A204.1 (cell line): Measurements from ENCODE around the gene ITFG1.

Experiments used
- FAIRE-seq: peaks from 2 replicates; lab custom pipeline; 2012; peaks lifted over from hg19 to GRCh38; lab: Jason Lieb, UNC

The ITFG1 gene

DNA sequence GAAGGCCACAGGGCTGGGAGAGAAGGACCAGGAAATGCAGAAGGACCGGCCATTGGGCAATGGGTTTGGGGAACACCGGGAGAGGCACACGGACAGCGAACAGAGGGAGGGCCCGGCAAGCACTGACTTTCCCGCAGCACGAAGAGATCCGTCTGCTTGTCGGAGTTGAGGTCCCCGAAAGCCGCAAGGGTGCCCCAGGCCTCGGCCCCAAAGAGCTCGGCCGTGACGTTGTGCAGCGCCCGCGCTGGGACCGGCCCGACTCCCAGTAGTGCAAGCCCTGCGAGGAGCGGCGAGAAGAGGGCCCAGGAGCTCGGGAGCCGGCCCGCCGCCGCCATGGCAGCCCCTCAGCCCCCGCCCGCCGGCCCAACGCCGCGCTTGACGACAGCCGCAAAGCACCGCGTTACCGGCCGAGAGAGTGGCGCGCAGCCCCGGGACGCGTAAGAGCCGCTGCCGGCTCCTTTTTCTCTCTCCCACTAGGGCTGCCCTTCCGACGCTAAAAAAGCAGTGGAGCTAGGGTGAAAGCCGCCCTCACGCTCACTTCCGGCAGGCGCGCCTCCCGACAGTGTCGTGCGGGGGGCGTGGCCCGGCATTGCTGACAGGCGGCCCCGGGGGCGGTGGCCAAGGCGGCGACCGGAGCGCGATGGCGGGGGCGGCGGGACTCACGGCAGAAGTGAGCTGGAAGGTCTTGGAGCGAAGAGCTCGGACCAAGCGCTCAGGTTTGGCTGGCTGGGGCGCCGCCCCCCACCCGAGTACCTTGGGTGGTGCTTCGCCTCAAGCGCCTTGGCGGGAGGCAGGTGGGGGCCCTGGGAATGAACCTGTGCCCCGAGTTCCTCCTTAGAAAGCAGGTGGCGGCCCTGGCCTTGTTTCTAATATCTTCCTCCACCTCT is at the start of gene ITFG1, which contains the start of gene PHKB:
TSS of gene ITFG1 (minus strand) at position 353 of the 887 bp plus-strand sequence. CDS start at position 335, 18 bp downstream.
TSS of gene PHKB (plus strand) at position 621 of the 887 bp plus-strand sequence. CDS start at position 641, 20 bp downstream.
- FAIRE-seq = no peak

- FAIRE-seq = no peak
These were observed 46.8 kb upstream of the ITFG1 start for GRCh38 chr16:47507701-47508100.

GRCh38 chr16:47506800-47507199 is 45.9 kb upstream of the ITFG1 start:
- FAIRE-seq = no peak

DNA sequence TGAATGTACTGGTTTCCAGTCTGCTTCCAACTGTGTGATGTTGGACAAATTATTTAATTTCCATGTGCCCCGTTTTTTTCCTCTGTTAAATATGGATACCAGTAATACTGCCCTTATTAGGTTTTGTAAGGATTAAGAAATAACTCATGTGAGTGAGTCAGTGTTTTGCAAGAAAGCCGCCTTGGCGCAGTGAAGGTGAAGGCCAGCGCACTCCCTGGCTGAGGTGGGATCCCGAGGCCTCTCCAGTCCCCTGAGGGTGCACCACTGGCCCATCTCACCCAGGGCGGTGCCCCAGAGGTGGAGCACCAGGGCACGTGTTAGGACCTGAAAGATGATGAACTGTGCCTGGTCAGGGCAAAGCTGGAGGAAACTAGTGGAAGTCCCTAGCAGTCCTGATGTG is 43.7 kb upstream of the ITFG1 start:
- FAIRE-seq = no peak

DNA sequence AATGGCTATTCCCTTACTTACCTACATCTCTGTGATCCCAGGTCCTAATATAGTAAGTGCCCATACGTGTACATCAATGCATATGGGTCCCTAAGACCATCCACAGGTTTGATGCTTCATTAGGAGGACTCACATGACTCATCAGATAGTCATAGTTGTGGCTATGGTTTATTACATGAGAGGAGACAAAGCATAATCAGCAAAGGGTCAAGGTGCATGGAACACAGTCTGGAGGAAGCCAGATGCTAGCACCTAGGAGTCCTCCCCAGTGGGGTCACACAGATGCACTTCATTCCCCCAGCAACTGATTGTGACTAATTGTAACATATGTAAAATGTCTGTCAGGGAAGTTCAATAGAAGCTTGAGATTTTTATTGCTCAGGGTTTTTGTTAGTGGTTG is 43.1 kb upstream of the ITFG1 start:
- no peak for FAIRE-seq

- no peak for FAIRE-seq
These were observed 38.9 kb upstream of the ITFG1 start for GRCh38 chr16:47499700-47500264.

DNA sequence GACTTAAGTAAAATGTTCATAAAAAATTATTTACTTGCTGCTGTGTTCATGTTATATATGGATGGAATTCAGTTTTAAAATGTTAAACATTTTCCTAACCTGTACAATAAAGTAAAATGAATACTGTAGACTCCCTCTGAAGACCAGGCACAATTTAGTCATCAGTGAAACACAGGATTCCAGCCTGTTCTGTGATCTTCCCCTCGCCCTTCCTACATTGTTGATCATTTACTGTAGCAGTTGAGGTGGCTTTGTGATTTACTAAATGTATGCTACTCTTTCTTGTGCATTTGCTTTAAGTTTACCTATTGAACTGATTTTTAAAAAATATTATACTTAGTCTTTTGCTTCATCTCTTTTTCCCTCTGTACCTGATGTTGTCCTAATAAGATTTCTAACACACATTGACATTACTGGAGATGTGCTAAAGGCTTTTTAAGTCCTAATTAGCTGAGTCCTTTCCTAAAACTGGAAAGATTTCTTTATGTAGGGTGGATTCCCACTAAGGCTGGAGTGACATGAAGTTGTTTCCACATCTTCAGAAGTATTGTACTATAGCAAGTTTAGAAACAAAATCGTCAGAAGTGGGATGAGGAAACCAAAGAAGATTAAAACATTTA is 38.3 kb upstream of the ITFG1 start:
- FAIRE-seq = no peak

- FAIRE-seq = no peak
These were observed 32.8 kb upstream of the ITFG1 start for GRCh38 chr16:47493381-47494337.

DNA sequence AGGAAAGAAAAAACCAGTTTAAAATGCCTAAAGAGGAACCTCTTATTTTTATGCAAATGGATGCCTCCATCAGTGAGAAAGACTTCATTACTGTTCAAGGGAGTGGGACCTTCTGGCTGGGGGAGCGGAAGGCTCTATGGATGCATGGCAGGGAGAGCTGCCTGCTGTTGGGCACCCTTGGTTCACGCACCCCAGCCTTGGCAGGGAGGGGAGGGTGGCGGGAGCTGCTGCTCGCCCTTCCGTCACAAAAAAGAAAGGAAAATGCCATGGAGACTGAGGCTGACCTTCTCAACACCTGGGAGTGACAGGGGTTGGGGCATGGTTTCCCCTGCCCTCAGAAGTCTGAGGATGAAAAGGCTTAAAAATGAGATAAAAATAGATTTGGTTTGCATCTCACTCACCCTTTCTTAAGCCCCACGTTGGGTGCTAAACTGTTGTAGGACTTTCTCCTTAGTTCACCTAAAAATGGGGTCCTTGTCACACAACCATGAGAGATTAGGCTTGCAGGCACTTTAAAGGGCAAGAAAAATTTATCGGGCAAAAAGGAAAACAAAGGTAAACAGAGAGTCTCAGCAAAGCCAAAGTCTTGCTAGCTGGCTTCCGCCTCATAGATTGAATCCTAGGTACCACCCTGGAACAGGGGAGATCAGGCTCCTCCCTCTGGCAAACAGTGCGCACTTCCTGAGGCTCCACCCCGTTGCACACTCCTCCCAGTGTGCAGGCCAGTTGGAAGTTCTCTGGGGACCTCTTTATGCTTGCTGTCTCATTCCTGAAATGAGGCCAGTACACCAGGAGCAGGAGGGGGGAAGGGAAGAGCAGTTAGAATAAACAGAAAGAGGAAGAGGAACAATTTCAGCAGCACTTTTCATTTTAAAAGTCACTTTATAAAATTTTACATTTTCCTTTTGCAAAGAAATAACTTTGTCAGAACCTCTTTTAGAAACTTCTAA is 31.8 kb upstream of the ITFG1 start:
- FAIRE-seq = no peak

GRCh38 chr16:47492036-47492427 is 31.2 kb upstream of the ITFG1 start:
- FAIRE-seq = no peak

DNA sequence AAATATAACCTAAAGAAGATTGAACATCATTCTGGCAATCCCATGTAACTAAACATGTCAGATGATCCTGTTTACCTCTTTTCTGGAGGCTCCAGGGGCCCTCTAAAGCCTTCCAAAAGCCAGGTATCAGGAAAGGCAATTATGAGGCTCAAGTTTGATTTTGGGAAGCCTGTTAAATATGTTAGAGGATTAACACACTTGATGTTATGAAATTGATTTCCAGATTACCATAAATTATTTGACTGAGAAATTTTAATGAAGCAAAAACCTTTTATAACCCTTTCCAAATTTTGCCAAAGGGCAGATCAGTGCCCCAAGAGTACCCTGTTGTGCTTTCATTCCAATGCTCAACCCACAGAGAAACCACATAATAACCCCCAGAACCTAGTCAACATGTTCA is 29.6 kb upstream of the ITFG1 start:
- FAIRE-seq = no peak

DNA sequence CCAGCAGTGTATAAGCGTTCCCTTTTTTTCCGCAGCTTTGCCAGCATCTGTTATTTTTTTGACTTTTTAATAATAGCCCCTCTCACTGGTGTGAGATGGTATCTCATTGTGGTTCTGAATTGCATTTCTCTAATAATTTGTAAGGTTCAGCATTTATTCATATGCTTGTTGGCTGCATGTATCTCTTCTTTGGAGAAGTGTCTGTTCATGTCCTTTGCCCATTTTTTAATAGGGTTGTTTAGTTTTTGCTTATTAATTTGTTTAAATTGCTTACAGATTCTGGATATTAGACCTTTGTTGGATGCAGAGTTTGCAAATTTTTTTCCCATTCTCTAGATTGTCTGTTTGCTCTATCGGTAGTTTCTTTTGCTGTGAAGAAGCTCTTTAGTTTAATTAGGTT is 27.2 kb upstream of the ITFG1 start:
- FAIRE-seq = no peak

DNA sequence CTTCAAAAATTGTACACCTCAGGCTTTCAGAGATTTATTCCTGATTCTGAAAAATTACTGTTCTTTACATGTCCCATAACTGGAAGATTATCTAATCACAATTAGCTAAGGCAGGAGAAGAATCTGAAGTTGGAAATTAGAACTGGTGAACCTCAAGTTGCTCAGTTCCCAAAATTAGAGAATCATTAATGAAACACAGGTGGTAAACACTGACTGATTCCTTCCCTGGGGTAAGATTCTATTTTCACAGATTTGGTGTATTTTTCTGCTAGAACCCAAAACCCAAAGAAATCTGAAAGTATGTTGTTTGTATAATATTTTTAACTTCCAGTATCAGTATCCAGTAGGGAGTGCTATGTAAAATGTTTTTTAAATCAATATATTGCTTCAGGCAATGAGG is 26.0 kb upstream of the ITFG1 start:
- FAIRE-seq = no peak

DNA sequence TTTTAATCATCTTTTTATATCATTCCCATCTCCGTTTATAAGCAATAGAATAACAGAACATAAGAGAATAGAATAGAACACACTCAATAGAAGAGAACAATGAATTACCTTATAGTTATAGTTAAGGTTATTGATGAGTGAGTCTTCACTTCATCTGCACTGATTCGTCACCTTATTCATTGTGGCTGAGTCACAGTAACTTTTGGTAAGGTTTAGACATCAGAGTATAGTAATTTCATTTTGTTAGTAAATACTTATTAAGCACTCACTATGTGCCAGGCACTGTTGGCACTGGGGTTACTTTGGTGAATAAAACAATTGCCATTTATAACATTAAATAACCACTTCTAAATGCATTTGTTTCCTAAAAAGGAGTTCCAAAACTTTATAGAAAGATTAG is 22.8 kb upstream of the ITFG1 start:
- FAIRE-seq = no peak

- no peak for FAIRE-seq
These were observed 21.0 kb upstream of the ITFG1 start for GRCh38 chr16:47481698-47482374.

DNA sequence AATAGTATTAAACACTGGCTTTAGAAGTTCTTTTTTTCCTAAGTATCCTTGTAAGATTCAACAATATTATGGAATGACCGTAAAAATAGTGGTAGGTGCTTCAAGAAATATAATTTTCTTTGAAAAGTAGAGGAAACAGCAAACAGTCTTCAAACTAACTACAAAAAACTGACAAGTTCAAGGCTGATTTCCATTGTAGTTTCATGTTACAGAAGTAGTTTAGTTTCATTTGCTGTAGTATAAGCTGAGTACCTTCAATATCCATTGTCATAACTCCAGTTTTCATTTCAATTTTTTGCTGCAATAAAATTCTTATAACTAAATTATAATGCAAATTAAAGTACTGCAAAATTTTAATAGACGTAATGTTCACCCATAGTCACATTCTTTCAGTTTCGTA is 19.5 kb upstream of the ITFG1 start:
- no peak for FAIRE-seq

DNA sequence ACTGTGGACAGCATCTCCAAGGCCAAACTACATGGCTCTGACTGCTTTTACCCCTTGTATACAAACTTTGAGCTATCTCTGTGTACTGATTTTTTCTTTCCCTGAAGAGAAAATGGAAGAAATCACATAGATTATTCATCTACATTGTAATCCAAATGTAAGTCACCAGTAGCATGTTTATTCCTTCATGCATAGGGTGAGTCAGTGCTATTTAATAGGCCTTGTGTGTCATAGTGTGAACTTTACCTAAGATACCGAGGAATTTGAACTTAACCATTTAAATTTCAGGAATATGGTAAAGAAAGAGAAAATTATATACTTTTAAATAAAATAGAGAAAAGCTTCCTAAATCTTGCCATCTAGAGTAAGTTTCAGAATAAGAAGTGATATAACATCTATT is 16.8 kb upstream of the ITFG1 start:
- no peak for FAIRE-seq

DNA sequence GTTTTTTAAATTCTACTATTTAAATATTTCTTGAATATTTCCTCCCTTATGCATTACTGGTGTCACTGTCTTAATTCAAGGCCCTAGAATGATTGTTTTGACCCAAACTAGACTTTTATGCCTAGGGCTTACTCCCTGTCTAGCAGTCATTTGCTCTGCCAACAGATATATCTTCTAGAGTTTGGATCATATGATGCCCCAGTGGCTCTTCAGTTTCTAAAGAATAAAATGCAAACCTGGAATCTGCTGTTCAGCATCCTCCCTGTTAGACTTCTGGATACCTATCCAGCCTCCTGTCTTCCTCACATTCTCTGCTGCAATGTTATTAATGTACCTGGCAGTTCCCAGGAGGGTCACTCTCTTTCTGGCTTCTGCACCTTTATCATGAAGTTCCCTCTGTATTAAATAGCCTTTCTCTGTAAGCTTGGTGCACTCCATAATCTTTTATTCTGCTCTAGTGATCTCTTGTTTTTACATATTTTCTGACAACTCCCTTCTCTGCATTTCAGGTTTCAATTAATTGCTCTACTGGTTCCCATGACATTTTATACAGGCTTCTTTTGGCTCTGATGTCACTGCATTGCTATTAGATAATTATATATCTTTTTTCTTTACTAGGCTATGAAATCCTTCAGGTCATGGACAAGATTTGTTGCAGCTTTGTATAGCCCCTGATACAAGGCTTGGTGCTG is 15.9 kb upstream of the ITFG1 start:
- FAIRE-seq = no peak

- FAIRE-seq = no peak
These were observed 14.9 kb upstream of the ITFG1 start for GRCh38 chr16:47475786-47476185.

DNA sequence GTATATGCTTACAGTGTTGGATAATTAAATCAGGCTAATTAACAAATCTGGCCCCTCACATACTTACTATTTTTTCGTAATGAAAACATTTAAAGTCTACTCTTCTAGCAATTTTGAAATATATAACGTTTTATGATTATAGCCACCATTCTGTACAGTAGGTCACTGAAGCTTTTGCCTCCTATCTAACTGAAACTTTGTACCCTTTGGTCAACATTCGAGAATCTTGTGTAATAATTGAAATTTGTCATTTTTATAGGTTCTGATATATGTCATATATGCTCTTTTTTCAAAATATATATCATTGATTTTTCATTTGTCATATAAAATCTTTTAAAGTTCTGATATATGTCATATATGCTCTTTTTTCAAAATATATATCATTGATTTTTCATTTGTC is 12.9 kb upstream of the ITFG1 start:
- FAIRE-seq = peak; percentile 91
